CD1c-positive myeloid dendritic cell (primary cell): ENCODE results near the gene DNAH14.
A peak's percentile ranks its signal among the peaks of the same experiment; 100 is the strongest.
"Not testable (repeated sequence)": the region's sequence is repeated elsewhere in the genome, so short reads cannot be mapped to it uniquely, and the experiment has no call there.

Source experiments
- DNase-seq: peaks from one replicate; pipeline ENCODE4 v3.0.0-alpha.2; 2016; ENCODE audit errors: extremely low spot score

Gene DNAH14

DNA sequence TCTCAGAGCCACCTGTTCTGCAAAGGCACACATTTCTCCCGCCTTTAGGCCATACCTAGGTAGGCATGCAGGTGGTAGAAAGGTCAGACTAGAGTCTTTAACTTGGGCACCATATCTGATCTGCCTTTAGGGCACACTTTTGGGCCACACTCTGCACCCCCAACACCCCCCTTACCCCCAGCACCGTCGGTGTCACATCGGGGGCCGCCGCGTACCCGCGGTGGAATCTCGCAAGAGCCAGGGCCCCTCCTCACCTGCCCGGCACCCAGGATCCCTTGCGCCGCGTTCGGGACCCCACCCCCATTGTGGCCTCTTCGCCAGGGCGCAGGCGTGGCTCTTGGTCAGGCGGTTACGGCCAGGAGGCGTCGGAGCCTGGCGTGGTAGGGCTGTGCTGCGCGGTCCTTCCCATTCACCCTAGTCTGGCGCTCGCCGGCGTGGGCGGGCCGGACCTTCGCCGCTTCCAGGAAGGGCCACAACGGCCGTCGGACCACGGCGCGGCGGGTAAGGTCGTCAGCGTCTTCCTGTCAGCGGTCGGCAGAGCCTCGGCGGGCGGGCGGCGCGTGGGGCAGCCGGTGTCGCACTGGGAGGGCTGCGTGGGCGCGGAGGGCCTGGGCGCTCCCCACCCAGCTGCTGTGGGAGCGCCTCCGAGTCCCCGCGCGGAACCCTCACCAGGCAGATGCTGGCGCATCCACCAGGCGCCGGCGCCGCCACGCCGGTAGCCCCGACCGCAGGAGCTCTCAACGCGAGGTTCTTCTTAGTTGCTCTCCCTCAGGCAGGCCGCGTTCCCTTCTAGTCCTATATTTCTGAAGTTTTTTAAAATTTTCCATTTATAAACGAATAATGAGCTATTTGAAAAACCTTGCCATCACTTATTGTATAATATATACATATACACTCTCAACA is at the start of gene DNAH14:
Gene DNAH14 (plus strand): TSS at position 341 of the 903 bp plus-strand sequence. CDS start 23,028 bp downstream, outside the sequence.
- peak; percentile 73 for DNase-seq

- DNase-seq: no peak
Measured at GRCh38 chr1:224880593-224881307, 48.7 kb upstream of the DNAH14 start.

DNA sequence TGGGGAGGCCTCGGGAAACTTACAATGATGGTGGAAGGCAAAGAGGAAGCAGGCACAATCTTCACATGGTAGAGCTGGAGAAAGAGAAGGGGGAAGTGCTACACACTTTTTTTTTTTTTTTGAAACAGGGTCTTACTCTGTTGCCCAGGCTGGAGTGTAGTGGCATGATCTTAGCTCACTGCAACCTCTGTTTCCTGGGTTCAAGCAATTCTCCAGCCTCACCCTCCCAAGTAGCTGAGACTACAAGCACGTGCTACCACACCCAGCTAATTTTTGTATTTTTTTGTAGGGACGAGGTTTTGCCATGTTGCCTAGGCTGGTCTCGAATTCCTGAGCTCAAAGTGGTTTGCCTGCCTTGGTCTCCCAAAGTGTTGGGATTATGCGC is 48.2 kb upstream of the DNAH14 start:
- not testable (repeated sequence) for DNase-seq

GRCh38 chr1:224881762-224882211 is 47.7 kb upstream of the DNAH14 start:
- no peak for DNase-seq

GRCh38 chr1:224882264-224882663 is 47.2 kb upstream of the DNAH14 start:
- no peak for DNase-seq

GRCh38 chr1:224883091-224883490 is 46.4 kb upstream of the DNAH14 start:
- DNase-seq: no peak

GRCh38 chr1:224884361-224884801 is 45.1 kb upstream of the DNAH14 start:
- DNase-seq: no peak

DNA sequence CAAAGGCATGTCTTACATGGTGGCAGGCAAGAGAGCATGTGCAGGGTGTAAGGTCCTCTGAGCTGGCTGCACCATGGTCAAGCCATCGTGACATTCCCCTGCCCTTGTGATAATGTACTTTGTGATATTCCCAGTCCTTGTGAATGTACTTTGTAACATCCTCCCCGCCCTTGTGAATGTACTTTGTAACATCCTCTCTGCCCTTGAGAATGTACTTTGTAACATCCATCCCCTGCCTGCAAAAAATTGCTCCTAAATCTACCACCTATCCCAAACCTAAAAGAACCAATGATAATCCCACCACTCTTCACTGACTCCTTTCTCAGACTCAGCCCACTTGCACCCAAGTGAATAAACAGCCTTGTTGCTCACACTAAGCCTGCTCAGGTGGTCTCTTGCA is 44.1 kb upstream of the DNAH14 start:
- not testable (repeated sequence) for DNase-seq

- no peak for DNase-seq
Measured at GRCh38 chr1:224894915-224895314, 34.6 kb upstream of the DNAH14 start.

GRCh38 chr1:224896130-224896781 is 33.2 kb upstream of the DNAH14 start:
- no peak for DNase-seq

GRCh38 chr1:224897529-224898327 is 31.7 kb upstream of the DNAH14 start:
- no peak for DNase-seq

- no peak for DNase-seq
Measured at GRCh38 chr1:224898937-224899336, 30.5 kb upstream of the DNAH14 start.

DNA sequence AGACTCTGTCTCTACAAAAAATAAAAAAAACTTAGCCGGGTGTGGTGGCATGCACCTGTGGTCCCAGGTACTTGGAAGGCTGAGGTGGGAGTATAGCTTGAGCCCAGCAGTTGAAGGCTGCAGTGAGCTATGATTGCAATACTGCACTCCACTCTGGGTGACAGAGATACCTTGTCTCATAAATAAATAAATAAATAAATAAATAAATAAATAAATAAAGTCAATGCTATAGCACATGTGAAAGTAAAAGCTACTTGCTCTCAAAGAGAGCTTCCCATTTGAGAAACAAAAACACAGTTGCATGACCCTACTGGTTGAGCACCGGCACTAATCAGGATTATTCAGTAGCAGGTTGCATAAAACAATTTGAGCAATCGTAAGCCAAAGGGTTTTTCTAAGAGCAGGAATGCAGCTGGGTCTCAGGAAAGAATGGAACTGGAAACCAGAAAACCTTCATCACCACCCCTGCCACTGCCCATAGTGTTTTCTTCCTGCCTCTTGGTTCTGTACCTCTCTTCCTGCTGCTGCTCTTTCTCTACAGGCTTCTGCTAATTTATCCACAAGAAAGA is 29.3 kb upstream of the DNAH14 start:
- DNase-seq: no peak

- DNase-seq: no peak
Measured at GRCh38 chr1:224901087-224901810, 28.2 kb upstream of the DNAH14 start.

DNA sequence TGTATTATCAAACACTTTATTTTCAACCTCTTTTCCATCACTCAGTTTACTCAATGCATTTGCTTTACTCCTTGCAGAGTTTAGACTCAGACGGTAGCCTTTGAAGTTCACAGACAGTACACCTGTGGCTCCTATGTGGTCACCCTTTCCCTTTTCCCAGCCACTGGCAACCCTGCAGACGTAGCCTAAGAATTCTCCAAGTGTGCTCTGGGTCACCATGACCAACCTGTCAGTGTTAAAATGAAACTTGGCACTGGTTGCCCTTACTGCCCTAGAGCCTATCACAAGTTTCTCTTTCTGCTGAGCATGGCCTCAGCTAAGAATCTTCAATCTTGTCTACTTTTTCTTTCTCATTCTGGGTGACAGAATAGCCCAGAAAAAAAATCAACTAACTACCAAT is 25.5 kb upstream of the DNAH14 start:
- DNase-seq: no peak

DNA sequence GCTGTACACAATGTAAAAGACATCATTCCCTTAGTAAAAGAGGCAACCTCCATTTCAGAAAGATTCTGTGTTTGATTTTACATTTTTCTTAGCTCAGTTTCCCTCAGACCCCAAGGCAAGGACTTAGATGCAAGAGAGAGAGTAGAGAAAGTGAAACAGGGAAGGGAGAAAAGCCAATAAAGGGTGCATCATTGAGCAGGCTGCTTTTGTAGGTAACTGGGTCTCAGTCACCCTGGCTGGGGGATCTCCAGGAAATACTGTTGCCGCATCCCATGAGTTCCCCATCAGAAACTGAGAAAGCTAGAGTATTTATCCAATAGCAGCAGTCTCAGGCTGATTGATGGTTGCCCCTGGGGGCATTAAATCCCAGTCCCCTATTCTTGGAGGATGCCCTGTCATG is 23.1 kb upstream of the DNAH14 start:
- DNase-seq: no peak

DNA sequence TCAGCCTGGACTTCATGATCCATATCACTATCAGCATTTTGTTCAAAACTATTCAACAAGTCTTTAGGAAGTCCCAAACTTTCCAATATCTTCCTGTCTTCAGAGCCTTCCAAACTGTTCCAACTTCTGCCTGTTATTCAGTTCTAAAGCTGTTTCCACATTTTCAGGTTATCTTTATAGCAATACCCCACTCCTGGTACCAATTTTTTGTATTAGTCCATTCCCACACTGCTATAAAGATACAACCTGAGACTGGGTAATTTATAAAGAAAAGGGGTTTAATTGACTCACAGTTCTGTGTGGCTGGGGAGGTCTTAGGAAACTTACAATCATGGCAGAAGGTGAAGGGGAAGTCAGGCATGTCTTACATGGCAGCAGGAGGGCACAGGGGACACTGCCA is 18.3 kb upstream of the DNAH14 start:
- no peak for DNase-seq

DNA sequence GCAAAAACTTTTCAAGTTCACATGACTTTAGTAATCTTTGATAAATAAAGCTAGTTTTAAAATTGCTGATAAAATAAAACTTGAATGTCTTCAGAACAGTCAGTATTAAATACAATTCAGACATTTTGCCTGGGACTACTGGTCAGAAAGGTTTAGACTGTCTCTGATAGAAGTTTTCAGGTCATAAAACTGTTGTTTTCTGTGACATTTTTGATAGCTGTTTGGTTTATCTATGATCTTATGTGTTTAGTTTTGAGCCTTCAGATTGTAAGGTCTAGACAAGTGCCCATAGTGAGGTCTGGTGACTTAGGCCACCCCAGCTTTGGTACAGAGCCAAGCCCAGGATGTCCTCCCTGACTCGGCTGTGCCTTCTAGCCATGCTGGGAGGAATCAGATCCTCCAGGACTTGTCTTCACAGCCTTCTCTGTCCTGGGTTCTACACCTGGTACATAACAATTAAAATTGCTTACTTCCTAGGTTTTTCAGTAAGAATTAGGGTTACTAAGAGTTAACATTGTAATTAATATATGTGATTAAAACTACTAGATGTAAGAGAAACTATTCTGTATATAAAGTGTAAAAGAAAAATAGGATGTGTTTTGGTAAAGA is 15.1 kb upstream of the DNAH14 start:
- DNase-seq: no peak

- DNase-seq: no peak
Measured at GRCh38 chr1:224919508-224919907, 10.0 kb upstream of the DNAH14 start.

DNA sequence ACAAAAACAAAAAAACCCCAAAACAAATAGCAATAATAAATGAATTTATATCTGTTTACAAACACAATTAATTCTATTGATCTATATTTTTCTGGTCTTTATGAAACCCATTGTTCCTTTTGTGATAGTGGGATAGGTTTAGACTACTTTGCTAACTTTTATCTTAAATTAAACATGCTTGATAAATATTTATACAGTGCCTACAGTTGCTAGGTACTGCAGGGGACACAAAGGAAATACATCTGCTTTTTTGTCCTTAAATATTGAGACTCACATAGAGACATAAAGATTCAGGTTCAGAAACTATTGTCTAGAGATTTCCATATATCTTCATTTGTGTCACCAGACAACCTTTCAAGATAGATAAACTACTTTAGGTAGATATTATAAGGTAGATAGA is 8.5 kb upstream of the DNAH14 start:
- no peak for DNase-seq
